NCI-H345 (cell line): Measurements from ENCODE around the gene WBP1.
A peak's percentile ranks its signal among the peaks of the same experiment; 100 is the strongest.
"Not testable (repeated sequence)": the region's sequence is repeated elsewhere in the genome, so short reads cannot be mapped to it uniquely, and the experiment has no call there.

Experiments used
- DNase-seq: peaks from one replicate; lab custom pipeline; 2025; lab: John Stamatoyannopoulos, UW

WBP1 gene

GRCh38 chr2:74482801-74483674 lies 24.8 kb downstream of the WBP1 start, which contains the start of the genes CCDC142 and TTC31:
Gene CCDC142, minus strand, starts transcription at chr2:74482998. Its CDS starts 161 bp downstream, at chr2:74482837.
Gene TTC31, plus strand, starts transcription at chr2:74483081. Its CDS starts 15 bp downstream, at chr2:74483096.
- DNase-seq = peak; percentile 94

- not testable (repeated sequence) for DNase-seq
Observed at GRCh38 chr2:74483675-74484164, 25.5 kb downstream of the WBP1 start.

GRCh38 chr2:74486141-74486540 lies 27.9 kb downstream of the WBP1 start:
- no peak for DNase-seq

GRCh38 chr2:74488643-74489481 lies 30.6 kb downstream of the WBP1 start:
- no peak for DNase-seq

GRCh38 chr2:74489906-74490305 lies 31.7 kb downstream of the WBP1 start:
- DNase-seq = no peak

GRCh38 chr2:74491648-74492544 lies 33.7 kb downstream of the WBP1 start:
- no peak for DNase-seq

- no peak for DNase-seq
Observed at GRCh38 chr2:74493546-74493945, 35.3 kb downstream of the WBP1 start.

- DNase-seq = no peak
Observed at GRCh38 chr2:74495440-74495839, 37.2 kb downstream of the WBP1 start.

GRCh38 chr2:74496997-74497776 lies 38.9 kb downstream of the WBP1 start:
- DNase-seq = no peak

GRCh38 chr2:74497777-74498499 lies 39.7 kb downstream of the WBP1 start:
- peak; percentile 16 for DNase-seq

GRCh38 chr2:74498500-74499266 lies 40.4 kb downstream of the WBP1 start:
- DNase-seq = no peak

GRCh38 chr2:74499267-74499939 lies 41.2 kb downstream of the WBP1 start, which contains the start of gene LBX2:
Gene LBX2, minus strand, starts transcription at chr2:74499603. Its CDS starts 66 bp downstream, at chr2:74499537.
- no peak for DNase-seq

GRCh38 chr2:74499940-74500577 lies 41.8 kb downstream of the WBP1 start:
- DNase-seq = no peak

GRCh38 chr2:74500578-74500946 lies 42.3 kb downstream of the WBP1 start:
- DNase-seq = no peak

- DNase-seq = no peak
Observed at GRCh38 chr2:74501335-74502071, 43.3 kb downstream of the WBP1 start.

- no peak for DNase-seq
Observed at GRCh38 chr2:74502147-74502719, 44.0 kb downstream of the WBP1 start.
